CD8-positive, alpha-beta memory T cell (primary cell): ENCODE results near the gene ZDHHC11. TPM values are rescaled to one million over a fixed set of nuclear protein-coding genes. Genes with fewer than 3 reads are reported as not detected.

Experiments
- CTCF ChIA-PET: fragments of 350-600 bp; sonication (Branson Sonifier 250); formaldehyde crosslinking; loops from one replicate; lab custom pipeline; 2021; ENCODE audit warnings: antibody characterized with exemption; lab: Charles Lee
- POLR2A ChIA-PET: fragments of 350-600 bp; sonication (Branson Sonifier 250); formaldehyde crosslinking; loops from one replicate; lab custom pipeline; 2021; ENCODE audit warnings: antibody characterized with exemption; lab: Charles Lee
- DNase-seq, 5 donors: peaks; one replicate each; pipeline versions ENCODE4 v3.0.0 to v3.0.0-alpha.2; 2020 to 2022; ENCODE audit warnings: mixed read lengths in 1 of 5
- H3K27ac ChIP-seq: one replicate; pipeline ENCODE4 v1.7.0; 2013; ENCODE audit warnings: low read depth, mild to moderate bottlenecking, low read length, moderate library complexity
- H3K27me3 ChIP-seq: 2 replicates; pipeline ENCODE4 v1.7.0; 2013; ENCODE audit warnings: low read length, mild to moderate bottlenecking; ENCODE audit not compliant: insufficient read depth, poor library complexity, severe bottlenecking
- H3K36me3 ChIP-seq: 2 replicates; pipeline ENCODE4 v1.7.0; 2013; ENCODE audit warnings: mild to moderate bottlenecking, low read length, moderate library complexity; ENCODE audit not compliant: insufficient read depth
- H3K4me1 ChIP-seq: 2 replicates; pipeline ENCODE4 v1.7.0; 2013; ENCODE audit warnings: mild to moderate bottlenecking, low read length, moderate library complexity; ENCODE audit not compliant: insufficient read depth
- H3K4me3 ChIP-seq: 2 replicates; pipeline ENCODE4 v1.7.0; 2013; ENCODE audit warnings: mild to moderate bottlenecking, low read length
- H3K9me3 ChIP-seq: 2 replicates; pipeline ENCODE4 v1.7.0; 2013; ENCODE audit warnings: mild to moderate bottlenecking, low read length
- H3K27ac Mint-ChIP-seq, 8 donors: one replicate each; pipeline ENCODE4 v1.8.0; 2020 to 2021; ENCODE audit warnings: mixed read lengths in 8 of 8, mild to moderate bottlenecking in 6 of 8, inconsistent platforms in 3 of 8, moderate library complexity in 3 of 8
- H3K27me3 Mint-ChIP-seq, 2 donors: one replicate each; pipeline ENCODE4 v1.8.0; 2020 to 2021; ENCODE audit warnings: mixed read lengths in 2 of 2, mild to moderate bottlenecking in 1 of 2, moderate library complexity in 1 of 2
- H3K36me3 Mint-ChIP-seq, 3 donors: one replicate each; pipeline ENCODE4 v1.8.0; 2020 to 2021; ENCODE audit warnings: mixed read lengths in 3 of 3, inconsistent platforms in 1 of 3, mild to moderate bottlenecking in 1 of 3
- H3K4me1 Mint-ChIP-seq, 3 donors: one replicate each; pipeline ENCODE4 v1.8.0; 2020 to 2021; ENCODE audit warnings: mixed read lengths in 3 of 3, inconsistent platforms in 1 of 3, mild to moderate bottlenecking in 1 of 3
- H3K4me3 Mint-ChIP-seq, 7 donors: one replicate each; pipeline ENCODE4 v1.8.0; 2020 to 2021; ENCODE audit warnings: mixed read lengths in 7 of 7, mild to moderate bottlenecking in 6 of 7, moderate library complexity in 4 of 7, inconsistent platforms in 2 of 7
- H3K9me3 Mint-ChIP-seq, 5 donors: one replicate each; pipeline ENCODE4 v1.8.0; 2020 to 2022; ENCODE audit warnings: mixed read lengths in 5 of 5, mild to moderate bottlenecking in 3 of 5, moderate library complexity in 2 of 5, inconsistent platforms in 1 of 5
- polyA plus RNA-seq: library from polyadenylated mRNA; unstranded; fragments of 300-500 nt; fragmentation: Illumina TruSeq; gene quantifications from one replicate; pipeline ENCODE4 v1.2.3, GENCODE V29; 2021
- total RNA-seq, 2 experiments: library from RNA; stranded (reverse); gene quantifications; one replicate each; pipeline ENCODE4 v1.2.3, GENCODE V29; 2021

ZDHHC11 gene
- total and polyA plus RNA-seq, 3 experiments from 2014 or later: 4.5 to 7.2 TPM; not detected in 1

- no peaks in the 10 kb centered on the region for H3K9me3 Mint-ChIP-seq
- POLR2A ChIA-PET: no interaction called here
- H3K36me3 ChIP-seq: peaks cover 41% of the 10 kb centered on the region
- peak overlapping the region in 3 of 7 donors; percentile 29 to 89 (median 42) for H3K4me3 Mint-ChIP-seq
- peak overlapping the region in 7 of 8 donors; percentile 17 to 98 (median 57) for H3K27ac Mint-ChIP-seq
- H3K36me3 Mint-ChIP-seq: peaks cover 0 to 82% (median 17%) of the 10 kb centered on the region in 3 donors
- H3K27ac ChIP-seq: no peak overlapping the region
- CTCF ChIA-PET: no interaction called here
- no peak overlapping the region for H3K4me3 ChIP-seq
- no peaks in the 10 kb centered on the region for H3K27me3 ChIP-seq
- no peaks in the 10 kb centered on the region for H3K9me3 ChIP-seq
- peaks cover 23 to 43% (median 41%) of the 10 kb centered on the region in 3 donors for H3K4me1 Mint-ChIP-seq
- H3K4me1 ChIP-seq: peaks cover 24% of the 10 kb centered on the region
- no peaks in the 10 kb centered on the region for H3K27me3 Mint-ChIP-seq
- no peak for DNase-seq
These were observed 37.9 kb upstream of the ZDHHC11 start for GRCh38 chr5:888638-889035.

GRCh38 chr5:887947-888637 lies 37.3 kb upstream of the ZDHHC11 start:
- no peaks in the 10 kb centered on the region for H3K27me3 Mint-ChIP-seq
- H3K9me3 ChIP-seq: no peaks in the 10 kb centered on the region
- DNase-seq: no peak
- H3K4me3 Mint-ChIP-seq: peak overlapping the region in 3 of 7 donors; percentile 29 to 89 (median 42)
- no peaks in the 10 kb centered on the region for H3K9me3 Mint-ChIP-seq
- no peak overlapping the region for H3K4me3 ChIP-seq
- no peaks in the 10 kb centered on the region for H3K27me3 ChIP-seq
- H3K27ac Mint-ChIP-seq: peak overlapping the region in 7 of 8 donors; percentile 17 to 98 (median 63)
- H3K36me3 ChIP-seq: peaks cover 47% of the 10 kb centered on the region
- H3K27ac ChIP-seq: no peak overlapping the region
- peaks cover 23 to 45% (median 42%) of the 10 kb centered on the region in 3 donors for H3K4me1 Mint-ChIP-seq
- CTCF ChIA-PET: no interaction called here
- POLR2A ChIA-PET: no interaction called here
- peaks cover 21% of the 10 kb centered on the region for H3K4me1 ChIP-seq
- peaks cover 0 to 88% (median 21%) of the 10 kb centered on the region in 3 donors for H3K36me3 Mint-ChIP-seq

- ChIA-PET POLR2A (no interaction called here), CTCF (interaction anchor here (1.5 kb wide), 1 partner anchor 15 kb away, joined by 3 read pairs; no protein-coding TSS in a partner anchor)
- H3K4me1 ChIP-seq: peaks cover 19% of the 10 kb centered on the region
- H3K4me3 Mint-ChIP-seq: peak overlapping the region in 1 of 7 donors; percentile 38
- H3K36me3 ChIP-seq: peaks cover 54% of the 10 kb centered on the region
- peaks cover 0 to 2% of the 10 kb centered on the region in 2 donors for H3K27me3 Mint-ChIP-seq
- H3K27ac Mint-ChIP-seq: peak overlapping the region in 4 of 8 donors; percentile 64 to 98 (median 78)
- H3K9me3 ChIP-seq: no peaks in the 10 kb centered on the region
- H3K9me3 Mint-ChIP-seq: peaks cover 3 to 10% (median 4%) of the 10 kb centered on the region in 5 donors
- no peaks in the 10 kb centered on the region for H3K27me3 ChIP-seq
- no peak overlapping the region for H3K4me3 ChIP-seq
- peaks cover 10 to 96% (median 32%) of the 10 kb centered on the region in 3 donors for H3K36me3 Mint-ChIP-seq
- DNase-seq: no peak
- H3K4me1 Mint-ChIP-seq: peaks cover 33 to 56% (median 53%) of the 10 kb centered on the region in 3 donors
- H3K27ac ChIP-seq: no peak overlapping the region
These were observed 36.0 kb upstream of the ZDHHC11 start for GRCh38 chr5:886716-887325.

- ChIA-PET POLR2A (no interaction called here), CTCF (interaction anchor here (1.5 kb wide), 1 partner anchor 16 kb away, joined by 3 read pairs; no protein-coding TSS in a partner anchor)
- Histone ChIP-seq H3K4me1 (peaks cover 11% of the 10 kb centered on the region), H3K9me3 (no peaks in the 10 kb centered on the region), H3K27ac (no peak overlapping the region), H3K4me3 (no peak overlapping the region), H3K27me3 (no peaks in the 10 kb centered on the region), H3K36me3 (peaks cover 61% of the 10 kb centered on the region)
- H3K4me3 Mint-ChIP-seq: peak overlapping the region in 1 of 7 donors; percentile 40
- DNase-seq: no peak
- peaks cover 0 to 2% of the 10 kb centered on the region in 2 donors for H3K27me3 Mint-ChIP-seq
- peak overlapping the region in 1 of 8 donors; percentile 98 for H3K27ac Mint-ChIP-seq
- H3K9me3 Mint-ChIP-seq: peaks cover 3 to 10% (median 4%) of the 10 kb centered on the region in 5 donors
- H3K36me3 Mint-ChIP-seq: peaks cover 14 to 99% (median 30%) of the 10 kb centered on the region in 3 donors
- peaks cover 31 to 57% (median 52%) of the 10 kb centered on the region in 3 donors for H3K4me1 Mint-ChIP-seq
These were observed 35.2 kb upstream of the ZDHHC11 start for GRCh38 chr5:886036-886435.

GRCh38 chr5:885529-885928 lies 34.7 kb upstream of the ZDHHC11 start:
- Histone ChIP-seq H3K27ac (no peak overlapping the region), H3K36me3 (peaks cover 63% of the 10 kb centered on the region), H3K4me1 (peaks cover 6% of the 10 kb centered on the region), H3K9me3 (no peaks in the 10 kb centered on the region), H3K4me3 (no peak overlapping the region), H3K27me3 (no peaks in the 10 kb centered on the region)
- peaks cover 3 to 10% (median 4%) of the 10 kb centered on the region in 5 donors for H3K9me3 Mint-ChIP-seq
- DNase-seq: no peak
- peaks cover 14 to 99% (median 30%) of the 10 kb centered on the region in 3 donors for H3K36me3 Mint-ChIP-seq
- no peak overlapping the region for H3K4me3 Mint-ChIP-seq
- peaks cover 28 to 52% (median 47%) of the 10 kb centered on the region in 3 donors for H3K4me1 Mint-ChIP-seq
- peaks cover 0 to 2% of the 10 kb centered on the region in 2 donors for H3K27me3 Mint-ChIP-seq
- H3K27ac Mint-ChIP-seq: peak overlapping the region in 1 of 8 donors; percentile 98
- CTCF ChIA-PET: no interaction called here
- POLR2A ChIA-PET: no interaction called here

DNA sequence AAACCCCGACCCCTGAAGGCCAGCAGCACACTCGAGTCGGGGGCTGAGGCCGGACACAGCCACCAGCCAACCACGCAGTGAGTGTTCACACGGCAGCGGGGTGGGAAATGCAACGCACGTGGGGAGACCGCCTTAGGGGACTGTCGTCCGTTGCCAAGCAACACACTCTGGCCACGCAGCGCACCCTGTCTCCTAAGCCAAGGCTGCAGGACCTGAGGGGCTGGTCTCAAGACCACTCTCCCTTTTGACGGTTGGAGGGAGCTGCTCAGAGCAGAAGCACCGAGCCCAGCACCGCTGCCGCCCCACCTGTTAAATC lies 34.3 kb upstream of the ZDHHC11 start:
- ChIA-PET POLR2A (no interaction called here), CTCF (interaction anchor here (1.3 kb wide), 1 partner anchor 9 kb away, joined by 3 read pairs; no protein-coding TSS in a partner anchor)
- H3K27ac ChIP-seq: no peak overlapping the region
- Mint-ChIP-seq H3K4me3 (no peak overlapping the region), H3K9me3 (peaks cover 3 to 10% (median 4%) of the 10 kb centered on the region in 5 donors), H3K36me3 (peaks cover 14 to 96% (median 30%) of the 10 kb centered on the region in 3 donors), H3K27me3 (peaks cover 0 to 2% of the 10 kb centered on the region in 2 donors), H3K27ac (no peak overlapping the region), H3K4me1 (peaks cover 28 to 47% (median 44%) of the 10 kb centered on the region in 3 donors)
- H3K36me3 ChIP-seq: peaks cover 61% of the 10 kb centered on the region
- no peak for DNase-seq
- no peaks in the 10 kb centered on the region for H3K9me3 ChIP-seq
- no peaks in the 10 kb centered on the region for H3K27me3 ChIP-seq
- peaks cover 2% of the 10 kb centered on the region for H3K4me1 ChIP-seq
- H3K4me3 ChIP-seq: no peak overlapping the region

DNA sequence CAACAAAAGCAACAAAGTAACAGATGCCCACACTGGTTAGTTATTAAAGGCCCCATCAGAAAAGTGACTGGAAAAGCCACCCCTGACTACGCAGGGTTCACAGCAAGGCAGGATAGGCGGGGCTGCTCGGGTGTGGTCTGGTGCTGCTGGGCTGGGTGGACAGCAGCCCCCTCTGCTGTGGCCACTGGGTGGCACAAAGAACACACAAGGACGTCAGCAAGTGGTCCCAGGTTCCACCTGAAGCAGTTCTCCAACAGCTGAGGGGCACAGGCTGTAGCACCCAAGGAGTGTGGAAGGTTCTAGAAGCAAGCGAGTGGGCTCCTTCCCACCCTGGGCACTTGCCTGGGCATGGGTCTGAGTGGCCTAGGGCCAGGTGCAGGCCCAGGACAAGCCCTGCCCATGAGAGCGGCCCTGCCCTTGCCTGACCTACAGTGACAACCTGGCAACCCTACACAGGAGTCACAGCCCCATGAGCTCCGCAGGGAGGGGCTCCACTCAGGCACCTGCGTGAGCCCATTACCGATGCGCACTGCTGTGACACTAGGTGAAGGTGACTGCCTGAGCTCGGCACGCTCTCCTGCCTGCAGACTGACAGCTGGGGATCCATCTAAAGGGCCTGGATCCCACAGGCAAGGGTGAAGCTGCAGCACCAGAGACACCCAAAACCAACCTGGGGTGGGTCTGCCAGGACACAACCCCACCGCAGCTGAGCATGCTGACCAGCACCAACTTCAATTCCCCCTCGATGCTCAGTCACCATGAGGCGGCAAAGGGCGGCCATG lies 33.8 kb upstream of the ZDHHC11 start:
- Histone ChIP-seq H3K9me3 (no peaks in the 10 kb centered on the region), H3K27me3 (no peaks in the 10 kb centered on the region), H3K36me3 (peaks cover 56% of the 10 kb centered on the region), H3K27ac (no peak overlapping the region), H3K4me1 (no peaks in the 10 kb centered on the region), H3K4me3 (no peak overlapping the region)
- no peak overlapping the region for H3K4me3 Mint-ChIP-seq
- H3K27ac Mint-ChIP-seq: peak overlapping the region in 1 of 8 donors; percentile 45
- POLR2A ChIA-PET: no interaction called here
- peaks cover 28 to 44% (median 42%) of the 10 kb centered on the region in 3 donors for H3K4me1 Mint-ChIP-seq
- DNase-seq: no peak
- peaks cover 0 to 2% of the 10 kb centered on the region in 2 donors for H3K27me3 Mint-ChIP-seq
- CTCF ChIA-PET: interaction anchor here (0.9 to 1.3 kb wide), 2 partner anchors 9 to 213 kb away, joined by 3 read pairs; no protein-coding TSS in a partner anchor
- peaks cover 3 to 10% (median 4%) of the 10 kb centered on the region in 5 donors for H3K9me3 Mint-ChIP-seq
- peaks cover 14 to 91% (median 30%) of the 10 kb centered on the region in 3 donors for H3K36me3 Mint-ChIP-seq
